ENCODE results near the gene CD244. TPM values are rescaled to one million over a fixed set of nuclear protein-coding genes. Genes with fewer than 3 reads are reported as not detected.

The CD244 gene
- total RNA-seq, 1 donor from 2014 or later = not detected

- no peak for DNase-seq (ENCODE audit: low spot score in 2 of 2, unreplicated experiment in 2 of 2)
- no peak overlapping the region for H3K27ac Mint-ChIP-seq
- no peak overlapping the region for H3K4me3 Mint-ChIP-seq
- TF ChIP-seq CTCF (IDR thresholded peaks at IDR 0.05; ENCODE audit: unreplicated experiment) = no peak
- peaks cover 3% of the 10 kb centered on the region for H3K4me1 Mint-ChIP-seq
- H3K27me3 Mint-ChIP-seq (ENCODE audit: low read depth) = no peaks in the 10 kb centered on the region
- no peaks in the 10 kb centered on the region for H3K9me3 Mint-ChIP-seq
- no peaks in the 10 kb centered on the region for H3K36me3 Mint-ChIP-seq
Observed at GRCh38 chr1:160835751-160836150, 26.9 kb downstream of the CD244 start.

- H3K27me3 Mint-ChIP-seq (ENCODE audit: low read depth) = no peaks in the 10 kb centered on the region
Observed at GRCh38 chr1:160834945-160835565, 27.6 kb downstream of the CD244 start.

DNA sequence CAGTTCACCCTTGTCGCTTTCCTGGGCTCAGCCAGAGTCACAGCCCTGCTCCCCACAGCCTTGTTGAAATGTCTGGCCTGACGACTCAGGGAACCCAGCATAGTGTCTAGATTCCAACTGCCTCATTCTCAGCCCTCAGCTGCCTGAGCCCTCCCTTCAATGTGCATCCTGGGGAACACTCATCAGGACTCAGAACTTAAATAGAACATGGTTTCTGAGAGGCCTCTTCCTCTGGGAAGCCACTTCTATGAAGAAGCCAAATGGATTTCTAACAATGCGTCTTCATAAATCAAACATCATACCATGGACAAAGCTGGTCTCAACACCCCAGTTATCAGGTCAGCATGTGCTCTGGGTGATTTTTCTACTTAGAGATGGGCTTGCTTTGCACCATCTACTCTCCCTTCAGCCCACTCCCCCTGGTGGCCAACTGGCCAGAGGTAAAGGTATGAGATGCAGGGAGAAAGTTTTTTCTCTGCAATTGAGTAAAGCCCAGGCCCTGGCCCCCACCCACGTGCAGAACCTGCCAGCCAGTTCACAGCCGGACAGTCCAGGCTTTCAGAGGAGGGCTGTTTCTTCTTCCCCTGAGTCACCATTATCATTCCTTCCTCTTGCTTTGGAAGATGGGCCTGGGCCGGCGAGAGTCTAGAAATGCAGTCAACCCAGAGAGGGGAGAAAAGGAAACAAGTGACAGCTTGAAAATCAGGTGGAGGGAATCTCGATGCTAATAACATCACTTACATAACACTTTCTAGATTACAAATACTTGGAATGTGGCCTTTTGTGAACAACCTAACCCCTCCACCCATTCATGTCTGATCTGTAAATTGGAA, 32.1 kb downstream of the CD244 start:
- Mint-ChIP-seq H3K4me3 (no peak overlapping the region), H3K27ac (no peak overlapping the region), H3K4me1 (peaks cover 10% of the 10 kb centered on the region), H3K9me3 (no peaks in the 10 kb centered on the region), H3K36me3 (no peaks in the 10 kb centered on the region), H3K27me3 (ENCODE audit: low read depth) (no peaks in the 10 kb centered on the region)
- peak; percentile 93 for TF ChIP-seq CTCF (IDR thresholded peaks at IDR 0.05; ENCODE audit: unreplicated experiment)
- DNase-seq (ENCODE audit: low spot score in 2 of 2, unreplicated experiment in 2 of 2) = peak; percentile 63 to 84

More at GRCh38 chr1:160834945-160835565, 27.6 kb downstream of the CD244 start:
- Mint-ChIP-seq H3K9me3 (no peaks in the 10 kb centered on the region), H3K4me3 (no peak overlapping the region), H3K36me3 (no peaks in the 10 kb centered on the region), H3K27ac (no peak overlapping the region), H3K4me1 (peaks cover 9% of the 10 kb centered on the region)
- peak; percentile 81 for TF ChIP-seq CTCF (IDR thresholded peaks at IDR 0.05; ENCODE audit: unreplicated experiment)
- no peak for DNase-seq (ENCODE audit: low spot score in 2 of 2, unreplicated experiment in 2 of 2)

DNA sequence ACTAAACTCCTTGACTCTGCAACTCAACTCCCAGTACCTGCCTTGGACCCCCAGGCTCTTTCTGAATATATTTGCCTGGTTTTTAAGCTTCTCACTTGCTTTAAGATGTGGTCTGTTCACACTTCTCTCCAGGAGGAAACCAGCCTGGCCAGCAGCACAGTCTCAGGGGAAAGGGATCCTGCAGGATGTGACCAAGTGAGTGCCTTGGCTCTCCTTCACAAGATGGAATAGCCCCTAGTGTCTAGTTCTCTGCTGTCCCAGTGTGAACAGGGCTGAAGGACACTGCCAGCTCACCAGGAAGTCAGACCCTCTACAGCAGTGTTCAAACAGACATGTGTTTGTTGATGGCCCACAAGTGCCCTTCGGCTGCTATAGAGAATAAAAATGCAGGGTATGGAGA, 32.9 kb downstream of the CD244 start:
- no peak for TF ChIP-seq CTCF (IDR thresholded peaks at IDR 0.05; ENCODE audit: unreplicated experiment)
- H3K36me3 Mint-ChIP-seq = no peaks in the 10 kb centered on the region
- no peak overlapping the region for H3K4me3 Mint-ChIP-seq
- H3K27ac Mint-ChIP-seq = no peak overlapping the region
- no peak for DNase-seq (ENCODE audit: low spot score in 2 of 2, unreplicated experiment in 2 of 2)
- no peaks in the 10 kb centered on the region for H3K27me3 Mint-ChIP-seq (ENCODE audit: low read depth)
- peaks cover 10% of the 10 kb centered on the region for H3K4me1 Mint-ChIP-seq
- no peaks in the 10 kb centered on the region for H3K9me3 Mint-ChIP-seq

- no peaks in the 10 kb centered on the region for H3K27me3 Mint-ChIP-seq (ENCODE audit: low read depth)
- no peak for DNase-seq (ENCODE audit: low spot score in 2 of 2, unreplicated experiment in 2 of 2)
- no peak overlapping the region for H3K27ac Mint-ChIP-seq
- no peak overlapping the region for H3K4me3 Mint-ChIP-seq
- no peak for TF ChIP-seq CTCF (IDR thresholded peaks at IDR 0.05; ENCODE audit: unreplicated experiment)
- no peaks in the 10 kb centered on the region for H3K36me3 Mint-ChIP-seq
- H3K9me3 Mint-ChIP-seq = no peaks in the 10 kb centered on the region
- H3K4me1 Mint-ChIP-seq = peaks cover 10% of the 10 kb centered on the region
Observed at GRCh38 chr1:160827418-160827817, 35.3 kb downstream of the CD244 start.

Data from mesothelial cell of epicardium (in vitro differentiated cells).